ENCODE measurements around the gene EGFR.

Gene EGFR

GRCh38 chr7:55189878-55190436, 171.1 kb downstream of the EGFR start:
- no peak for DNase-seq (ENCODE audit: low spot score)

- DNase-seq (ENCODE audit: low spot score): no peak
These were observed 171.8 kb downstream of the EGFR start for GRCh38 chr7:55190511-55191160.

GRCh38 chr7:55191161-55191925, 172.5 kb downstream of the EGFR start:
- DNase-seq (ENCODE audit: low spot score): no peak

GRCh38 chr7:55191926-55192692, 173.3 kb downstream of the EGFR start:
- DNase-seq (ENCODE audit: low spot score): no peak

GRCh38 chr7:55192723-55193122, 173.9 kb downstream of the EGFR start:
- DNase-seq (ENCODE audit: low spot score): no peak

GRCh38 chr7:55193245-55193644, 174.4 kb downstream of the EGFR start:
- no peak for DNase-seq (ENCODE audit: low spot score)

GRCh38 chr7:55194522-55194921, 175.7 kb downstream of the EGFR start:
- peak; percentile 58 for DNase-seq (ENCODE audit: low spot score)

- no peak for DNase-seq (ENCODE audit: low spot score)
These were observed 180.0 kb downstream of the EGFR start for GRCh38 chr7:55198634-55199392.

GRCh38 chr7:55199418-55199817, 180.6 kb downstream of the EGFR start:
- DNase-seq (ENCODE audit: low spot score): no peak

- DNase-seq (ENCODE audit: low spot score): no peak
These were observed 181.6 kb downstream of the EGFR start for GRCh38 chr7:55200441-55200840.

GRCh38 chr7:55202150-55202913, 183.5 kb downstream of the EGFR start:
- DNase-seq (ENCODE audit: low spot score): no peak

- no peak for DNase-seq (ENCODE audit: low spot score)
These were observed 184.5 kb downstream of the EGFR start for GRCh38 chr7:55203300-55203699.

- DNase-seq (ENCODE audit: low spot score): no peak
These were observed 186.5 kb downstream of the EGFR start for GRCh38 chr7:55205124-55205955.

- DNase-seq (ENCODE audit: low spot score): no peak
These were observed 187.6 kb downstream of the EGFR start for GRCh38 chr7:55206235-55207029.

- no peak for DNase-seq (ENCODE audit: low spot score)
These were observed 188.8 kb downstream of the EGFR start for GRCh38 chr7:55207436-55208125.

GRCh38 chr7:55209366-55209765, 190.5 kb downstream of the EGFR start:
- DNase-seq (ENCODE audit: low spot score): no peak

- no peak for DNase-seq (ENCODE audit: low spot score)
These were observed 191.4 kb downstream of the EGFR start for GRCh38 chr7:55210176-55210575.

- no peak for DNase-seq (ENCODE audit: low spot score)
These were observed 191.9 kb downstream of the EGFR start for GRCh38 chr7:55210716-55211115.

GRCh38 chr7:55211726-55212125, 192.9 kb downstream of the EGFR start:
- no peak for DNase-seq (ENCODE audit: low spot score)

All from cerebellar cortex (tissue), 1 donor.